H9 (cell line): ENCODE results near the gene DMD. TPM values are rescaled to one million over a fixed set of nuclear protein-coding genes. Genes with fewer than 3 reads are reported as not detected.

Source experiments
- DNase-seq: peaks from one replicate; pipeline ENCODE4 v3.0.0-alpha.2; 2017
- H2AFZ ChIP-seq: one replicate; pipeline ENCODE4 v1.6.1; 2013; ENCODE audit warnings: mild to moderate bottlenecking, low read length, control low read depth, moderate library complexity
- H2AK5ac ChIP-seq: 2 replicates; pipeline ENCODE4 v1.6.1; 2013; ENCODE audit warnings: low read length, control low read depth, mixed read lengths; ENCODE audit not compliant: insufficient read length
- H2BK120ac ChIP-seq: one replicate; pipeline ENCODE4 v1.6.1; 2013; ENCODE audit warnings: low read depth, mild to moderate bottlenecking, low read length, control low read depth, inconsistent platforms; ENCODE audit not compliant: poor library complexity, severe bottlenecking
- H2BK12ac ChIP-seq: 2 replicates; pipeline ENCODE4 v1.6.1; 2013; ENCODE audit warnings: low read length, control low read depth, mixed read lengths, low read depth; ENCODE audit not compliant: insufficient read length
- H2BK15ac ChIP-seq: 2 replicates; pipeline ENCODE4 v1.6.1; 2013; ENCODE audit warnings: low read depth, low read length, control low read depth
- H2BK20ac ChIP-seq: one replicate; pipeline ENCODE4 v1.6.1; 2013; ENCODE audit warnings: low read depth, mild to moderate bottlenecking, low read length, control low read depth, inconsistent platforms; ENCODE audit not compliant: poor library complexity, severe bottlenecking
- H2BK5ac ChIP-seq: 2 replicates; pipeline ENCODE4 v1.6.1; 2013; ENCODE audit warnings: low read length, control low read depth, mixed read lengths; ENCODE audit not compliant: insufficient read length
- H3K14ac ChIP-seq: 2 replicates; pipeline ENCODE4 v1.6.1; 2013; ENCODE audit warnings: low read length, control low read depth; ENCODE audit not compliant: insufficient read depth
- H3K18ac ChIP-seq: 2 replicates; pipeline ENCODE4 v1.6.1; 2013; ENCODE audit warnings: low read depth, mild to moderate bottlenecking, mixed read lengths, low read length, control low read depth; ENCODE audit not compliant: insufficient read length
- H3K23ac ChIP-seq: 2 replicates; pipeline ENCODE4 v1.6.1; 2013; ENCODE audit warnings: low read length, control low read depth, mixed read lengths, low read depth; ENCODE audit not compliant: insufficient read length
- H3K23me2 ChIP-seq: 2 replicates; pipeline ENCODE4 v1.6.1; 2013; ENCODE audit warnings: low read depth, mild to moderate bottlenecking, mixed read lengths, low read length, control low read depth; ENCODE audit not compliant: insufficient read length, poor library complexity, severe bottlenecking
- H3K27ac ChIP-seq: 2 replicates; pipeline ENCODE4 v1.5.1; 2013; ENCODE audit warnings: low read length, control low read depth, mixed read lengths, low read depth; ENCODE audit not compliant: insufficient read length
- H3K27me3 ChIP-seq: 2 replicates; pipeline ENCODE4 v1.6.1; 2013; ENCODE audit warnings: low read length, control low read depth, inconsistent platforms; ENCODE audit not compliant: insufficient read depth
- H3K4ac ChIP-seq: 2 replicates; pipeline ENCODE4 v1.6.1; 2013; ENCODE audit warnings: low read depth, mild to moderate bottlenecking, control low read depth, inconsistent platforms, low read length, moderate library complexity
- H3K4me1 ChIP-seq: 2 replicates; pipeline ENCODE4 v1.6.1; 2013; ENCODE audit warnings: low read length, control low read depth, inconsistent platforms; ENCODE audit not compliant: insufficient read depth
- H3K4me2 ChIP-seq: 2 replicates; pipeline ENCODE4 v1.6.1; 2013; ENCODE audit warnings: low read length, control low read depth, mixed read lengths; ENCODE audit not compliant: insufficient read length, insufficient read depth
- H3K56ac ChIP-seq: 2 replicates; pipeline ENCODE4 v1.6.1; 2013; ENCODE audit warnings: low read depth, mild to moderate bottlenecking, mixed read lengths, low read length, control low read depth; ENCODE audit not compliant: insufficient read length
- H3K79me1 ChIP-seq: 2 replicates; pipeline ENCODE4 v1.6.1; 2013; ENCODE audit warnings: low read depth, mild to moderate bottlenecking, moderate library complexity, low read length, control low read depth, inconsistent platforms; ENCODE audit not compliant: insufficient read depth, poor library complexity, severe bottlenecking
- H3K79me2 ChIP-seq: 2 replicates; pipeline ENCODE4 v1.6.1; 2013; ENCODE audit warnings: low read length, control low read depth, inconsistent platforms; ENCODE audit not compliant: insufficient read depth
- H3K9ac ChIP-seq: 2 replicates; pipeline ENCODE4 v1.6.1; 2013; ENCODE audit warnings: low read length, control low read depth, mixed read lengths; ENCODE audit not compliant: insufficient read length; ENCODE audit errors: extremely low read depth
- H3K9me3 ChIP-seq: one replicate; pipeline ENCODE4 v1.6.1; 2013; ENCODE audit warnings: low read depth, low read length, inconsistent platforms; ENCODE audit not compliant: control insufficient read depth
- H3T11ph ChIP-seq: one replicate; pipeline ENCODE4 v1.6.1; 2013; ENCODE audit warnings: mild to moderate bottlenecking, low read length, control low read depth, inconsistent platforms
- H4K20me1 ChIP-seq: one replicate; pipeline ENCODE4 v1.6.1; 2013; ENCODE audit not compliant: control insufficient read depth, insufficient read length, insufficient read depth
- H4K5ac ChIP-seq: 2 replicates; pipeline ENCODE4 v1.6.1; 2013; ENCODE audit warnings: low read depth, mild to moderate bottlenecking, mixed read lengths, low read length, control low read depth; ENCODE audit not compliant: insufficient read length
- H4K8ac ChIP-seq: replicated peaks from 2 replicates; pipeline ENCODE4 v1.6.1; 2013; ENCODE audit warnings: low read length, control low read depth, mixed read lengths, low read depth; ENCODE audit not compliant: insufficient read length
- H4K91ac ChIP-seq: 2 replicates; pipeline ENCODE4 v1.6.1; 2013; ENCODE audit warnings: low read depth, mild to moderate bottlenecking, moderate library complexity, mixed read lengths, low read length, control low read depth; ENCODE audit not compliant: insufficient read length
- H3K27ac Mint-ChIP-seq, 3 experiments: 2 replicates in 2 of 3; 3 replicates in 1 of 3; pipeline ENCODE4 v1.8.0; 2020 to 2021; ENCODE audit warnings: mixed read lengths in 3 of 3, mild to moderate bottlenecking in 1 of 3, moderate library complexity in 1 of 3
- H3K27me3 Mint-ChIP-seq: 2 replicates; pipeline ENCODE4 v1.8.0; 2021; ENCODE audit warnings: low read depth, mild to moderate bottlenecking, moderate library complexity, mixed read lengths
- H3K36me3 Mint-ChIP-seq, 3 experiments: 2 replicates in 2 of 3; 3 replicates in 1 of 3; pipeline ENCODE4 v1.8.0; 2020 to 2021; ENCODE audit warnings: low read depth in 3 of 3, mixed read lengths in 3 of 3; ENCODE audit not compliant: insufficient read depth in 1 of 3
- H3K4me1 Mint-ChIP-seq, 2 experiments: 2 replicates each; pipeline ENCODE4 v1.8.0; 2020; ENCODE audit warnings: mixed read lengths in 2 of 2
- H3K4me3 Mint-ChIP-seq, 2 experiments: 2 replicates in 1 of 2; 3 replicates in 1 of 2; pipeline ENCODE4 v1.8.0; 2020 to 2021; ENCODE audit warnings: mild to moderate bottlenecking in 2 of 2, mixed read lengths in 2 of 2, moderate library complexity in 1 of 2
- H3K9me3 Mint-ChIP-seq, 2 experiments: 2 replicates in 1 of 2; 3 replicates in 1 of 2; pipeline ENCODE4 v1.8.0; 2020; ENCODE audit warnings: mild to moderate bottlenecking in 2 of 2, mixed read lengths in 2 of 2, moderate library complexity in 1 of 2
- CTCF ChIP-seq: fragments of 200-600 bp; sonication (generic); conservative IDR thresholded peaks from 3 replicates; pipeline ENCODE4 v1.8.0; 2021; ENCODE audit warnings: antibody characterized with exemption, mild to moderate bottlenecking
- WGBS: extraction: QIAGEN DNeasy Blood & Tissue Kit; methylation state at CpG from one replicate; pipeline ENCODE4 v1.1.7; 2013; ENCODE audit warnings: missing lambda C conversion rate, low lambda C conversion rate, mixed read lengths; ENCODE audit not compliant: insufficient read length; ENCODE audit errors: extremely low coverage; 5-methylcytosine and 5-hydroxymethylcytosine counted together
- total RNA-seq: library from RNA; stranded (reverse); gene quantifications from 2 replicates; pipeline ENCODE4 v1.2.1, GENCODE V29; 2021

Gene DMD
- total RNA-seq, 1 experiment from 2014 or later: 3.8 TPM

- H2BK15ac ChIP-seq: no peak overlapping the region
- no peak overlapping the region for H3K4me2 ChIP-seq
- H3K79me1 ChIP-seq: no peaks in the 10 kb centered on the region
- no CpG with 5 or more reads among the region's 3 CpGs for WGBS
- H3K18ac ChIP-seq: no peak overlapping the region
- no peak overlapping the region for H2BK120ac ChIP-seq
- Mint-ChIP-seq H3K27me3 (no peaks in the 10 kb centered on the region), H3K27ac (no peak overlapping the region), H3K9me3 (peaks cover 7 to 10% of the 10 kb centered on the region in 2 experiments; a peak in 4 of 5 replicates), H3K4me1 (peaks cover 8 to 12% of the 10 kb centered on the region in 2 experiments; a peak in 2 of 4 replicates), H3K36me3 (peaks cover 0 to 2% (median 0%) of the 10 kb centered on the region in 3 experiments; a peak in 1 of 7 replicates), H3K4me3 (no peak overlapping the region)
- H2AK5ac ChIP-seq: no peak overlapping the region
- no peak overlapping the region for H4K91ac ChIP-seq
- H2BK5ac ChIP-seq: no peak overlapping the region
- no peak overlapping the region for H4K8ac ChIP-seq
- H4K5ac ChIP-seq: no peak overlapping the region
- no peak for TF ChIP-seq CTCF
- no peaks in the 10 kb centered on the region for H3K27me3 ChIP-seq
- H2BK12ac ChIP-seq: no peak overlapping the region
- no peaks in the 10 kb centered on the region for H4K20me1 ChIP-seq
- no peaks in the 10 kb centered on the region for H3K79me2 ChIP-seq
- H3K23ac ChIP-seq: no peak overlapping the region
- no peak overlapping the region for H3K27ac ChIP-seq
- no peak for DNase-seq
- H3K4me1 ChIP-seq: no peaks in the 10 kb centered on the region
- no peak overlapping the region for H3K56ac ChIP-seq
- H3K4ac ChIP-seq: no peak overlapping the region
- H2AFZ ChIP-seq: no peak overlapping the region
- H3K9me3 ChIP-seq: no peaks in the 10 kb centered on the region
- no peak overlapping the region for H3T11ph ChIP-seq
- H3K23me2 ChIP-seq: no peaks in the 10 kb centered on the region
- H3K14ac ChIP-seq: no peak overlapping the region
- H3K9ac ChIP-seq: no peak overlapping the region
- no peak overlapping the region for H2BK20ac ChIP-seq
Measured at GRCh38 chrX:33014086-33014485, 197.3 kb downstream of the DMD start.
